ENCODE results near the gene SPTLC3.

DNA sequence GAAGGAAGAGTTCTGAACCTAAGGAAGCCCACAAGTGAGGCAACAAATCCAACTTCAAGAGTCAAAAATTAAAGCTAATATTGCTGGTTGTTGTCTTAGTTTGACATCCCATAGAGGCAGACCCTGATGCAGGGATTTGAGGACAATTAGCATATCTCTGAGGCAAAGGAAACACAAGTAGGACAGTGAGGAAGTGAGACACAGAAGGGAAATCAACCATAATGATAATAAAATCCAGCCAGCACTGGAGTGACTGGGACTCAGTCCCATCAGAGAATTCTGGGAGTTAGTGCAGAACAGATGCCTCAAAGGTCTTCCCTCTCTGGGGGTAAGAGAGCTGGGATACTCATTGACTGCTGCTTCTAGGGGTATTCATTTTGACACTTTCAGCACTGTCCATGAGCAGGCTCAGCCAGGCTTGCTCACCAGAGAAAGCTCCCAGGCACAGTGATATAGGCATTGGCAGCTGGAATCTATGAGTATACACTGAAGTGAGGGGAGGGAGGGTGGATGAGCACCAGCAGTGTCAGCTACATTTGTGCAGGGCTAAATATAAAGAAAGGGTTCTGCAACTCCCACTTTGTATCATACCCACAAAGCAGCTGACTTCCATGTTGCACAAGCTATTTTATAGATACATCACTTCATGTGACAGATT lies 43.4 kb upstream of the SPTLC3 start:
- no peak for TF ChIP-seq POLR2A (IDR thresholded peaks at IDR 0.05)
- TF ChIP-seq, protein P1, sequence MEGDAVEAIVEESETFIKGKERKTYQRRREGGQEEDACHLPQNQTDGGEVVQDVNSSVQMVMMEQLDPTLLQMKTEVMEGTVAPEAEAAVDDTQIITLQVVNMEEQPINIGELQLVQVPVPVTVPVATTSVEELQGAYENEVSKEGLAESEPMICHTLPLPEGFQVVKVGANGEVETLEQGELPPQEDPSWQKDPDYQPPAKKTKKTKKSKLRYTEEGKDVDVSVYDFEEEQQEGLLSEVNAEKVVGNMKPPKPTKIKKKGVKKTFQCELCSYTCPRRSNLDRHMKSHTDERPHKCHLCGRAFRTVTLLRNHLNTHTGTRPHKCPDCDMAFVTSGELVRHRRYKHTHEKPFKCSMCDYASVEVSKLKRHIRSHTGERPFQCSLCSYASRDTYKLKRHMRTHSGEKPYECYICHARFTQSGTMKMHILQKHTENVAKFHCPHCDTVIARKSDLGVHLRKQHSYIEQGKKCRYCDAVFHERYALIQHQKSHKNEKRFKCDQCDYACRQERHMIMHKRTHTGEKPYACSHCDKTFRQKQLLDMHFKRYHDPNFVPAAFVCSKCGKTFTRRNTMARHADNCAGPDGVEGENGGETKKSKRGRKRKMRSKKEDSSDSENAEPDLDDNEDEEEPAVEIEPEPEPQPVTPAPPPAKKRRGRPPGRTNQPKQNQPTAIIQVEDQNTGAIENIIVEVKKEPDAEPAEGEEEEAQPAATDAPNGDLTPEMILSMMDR (IDR thresholded peaks at IDR 0.05) = no peak

All from prostate gland (tissue), 2 donors.